NCI-H2107 treated with DMSO at 0.1 percent for 48 hours (cell line): ENCODE measurements around the gene PPM1H.
"Not testable (repeated sequence)": the region's sequence is repeated elsewhere in the genome, so short reads cannot be mapped to it uniquely, and the experiment has no call there.

Source experiments
- DNase-seq: peaks from one replicate; lab custom pipeline; 2025; ENCODE audit not compliant: unreplicated experiment; lab: John Stamatoyannopoulos, UW

Gene PPM1H

DNA sequence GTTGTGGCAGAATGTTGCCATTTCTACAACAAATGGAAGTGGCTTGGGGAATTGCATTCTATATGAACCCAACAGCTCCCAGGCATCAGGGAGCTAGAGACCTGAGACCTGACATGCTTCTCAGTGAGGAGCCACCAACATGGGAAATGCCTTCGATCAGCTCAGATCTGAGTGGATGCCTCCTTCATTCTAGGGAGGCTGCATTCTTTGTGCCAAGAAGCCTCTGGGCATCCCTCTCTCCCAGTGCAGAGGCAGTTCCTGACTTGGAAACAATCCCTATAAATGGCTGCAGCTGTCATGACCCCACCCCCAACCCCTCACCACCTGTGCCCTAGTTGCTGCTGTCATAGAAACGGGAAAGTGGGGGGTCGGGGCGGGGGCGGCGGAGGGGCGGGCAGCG is 196.3 kb downstream of the PPM1H start:
- DNase-seq, result no peak

DNA sequence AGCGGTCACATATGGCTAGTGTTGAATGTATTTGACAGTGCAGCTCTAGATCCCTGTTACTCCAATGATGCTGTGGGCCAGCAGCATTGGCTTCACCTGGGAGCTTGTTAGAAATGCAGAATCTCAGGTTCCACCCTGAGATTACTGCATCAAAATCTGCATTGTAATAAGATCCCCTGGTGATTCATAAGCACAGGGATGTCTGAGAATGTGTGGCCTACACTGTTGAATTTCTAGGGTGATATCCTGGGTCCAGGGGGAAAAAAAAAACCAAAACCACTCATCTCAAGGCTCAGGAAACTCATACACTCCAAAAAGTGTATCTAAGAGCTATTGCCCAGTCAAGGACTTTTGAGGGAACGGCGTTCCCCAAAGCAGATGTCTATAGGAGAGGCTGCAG is 196.8 kb downstream of the PPM1H start:
- no peak for DNase-seq

GRCh38 chr12:62737615-62738014 is 197.3 kb downstream of the PPM1H start:
- no peak for DNase-seq

GRCh38 chr12:62737188-62737587 is 197.8 kb downstream of the PPM1H start:
- no peak for DNase-seq

DNA sequence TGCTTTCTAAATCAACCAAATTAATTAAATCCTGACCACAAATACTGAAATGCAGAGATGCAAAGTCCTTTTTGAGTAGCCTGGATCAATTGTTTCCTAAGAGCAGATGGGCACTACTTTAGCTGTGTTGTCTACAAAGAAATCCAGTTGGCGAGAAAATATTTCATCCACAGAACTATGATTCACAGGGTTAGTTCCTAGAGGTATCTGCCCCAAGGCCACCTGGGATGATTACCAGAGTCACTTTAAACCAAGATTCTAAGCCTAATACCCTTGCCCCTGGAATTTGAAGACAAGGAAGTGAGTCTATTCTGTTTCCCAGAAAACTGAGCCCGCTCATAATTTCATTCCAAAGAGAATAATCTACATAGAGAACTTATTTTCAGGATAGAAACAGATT is 198.4 kb downstream of the PPM1H start:
- DNase-seq, result no peak

- DNase-seq, result no peak
Observed at GRCh38 chr12:62732861-62733427, 202.0 kb downstream of the PPM1H start.

- DNase-seq, result no peak
Observed at GRCh38 chr12:62731055-62731820, 203.7 kb downstream of the PPM1H start.

GRCh38 chr12:62730649-62731048 is 204.3 kb downstream of the PPM1H start:
- no peak for DNase-seq

- not testable (repeated sequence) for DNase-seq
Observed at GRCh38 chr12:62729579-62730544, 205.1 kb downstream of the PPM1H start.

DNA sequence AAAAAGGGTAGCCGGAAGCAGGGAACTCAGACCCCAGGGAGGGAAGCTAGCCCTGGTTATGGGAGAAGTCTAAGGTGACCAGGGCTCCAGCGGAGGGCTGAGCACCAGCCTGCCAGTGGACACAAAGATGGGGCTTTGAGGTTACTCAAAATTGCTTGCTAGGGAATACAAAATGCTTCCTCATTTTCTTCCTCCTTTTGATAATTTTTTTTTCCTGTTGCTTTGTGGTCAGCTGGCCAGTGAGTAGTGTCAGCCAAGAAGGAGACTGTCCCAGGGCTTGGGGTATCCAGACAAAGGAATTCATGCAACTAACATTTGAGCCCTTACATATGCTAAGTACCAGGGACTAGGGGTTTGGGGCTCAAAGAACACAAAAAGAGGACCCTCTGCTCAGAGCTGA is 206.2 kb downstream of the PPM1H start:
- DNase-seq, result no peak

- DNase-seq, result no peak
Observed at GRCh38 chr12:62726471-62726980, 208.4 kb downstream of the PPM1H start.

GRCh38 chr12:62725781-62726180 is 209.2 kb downstream of the PPM1H start:
- no peak for DNase-seq

- no peak for DNase-seq
Observed at GRCh38 chr12:62724947-62725451, 210.0 kb downstream of the PPM1H start.

- DNase-seq, result no peak
Observed at GRCh38 chr12:62724285-62724684, 210.7 kb downstream of the PPM1H start.

DNA sequence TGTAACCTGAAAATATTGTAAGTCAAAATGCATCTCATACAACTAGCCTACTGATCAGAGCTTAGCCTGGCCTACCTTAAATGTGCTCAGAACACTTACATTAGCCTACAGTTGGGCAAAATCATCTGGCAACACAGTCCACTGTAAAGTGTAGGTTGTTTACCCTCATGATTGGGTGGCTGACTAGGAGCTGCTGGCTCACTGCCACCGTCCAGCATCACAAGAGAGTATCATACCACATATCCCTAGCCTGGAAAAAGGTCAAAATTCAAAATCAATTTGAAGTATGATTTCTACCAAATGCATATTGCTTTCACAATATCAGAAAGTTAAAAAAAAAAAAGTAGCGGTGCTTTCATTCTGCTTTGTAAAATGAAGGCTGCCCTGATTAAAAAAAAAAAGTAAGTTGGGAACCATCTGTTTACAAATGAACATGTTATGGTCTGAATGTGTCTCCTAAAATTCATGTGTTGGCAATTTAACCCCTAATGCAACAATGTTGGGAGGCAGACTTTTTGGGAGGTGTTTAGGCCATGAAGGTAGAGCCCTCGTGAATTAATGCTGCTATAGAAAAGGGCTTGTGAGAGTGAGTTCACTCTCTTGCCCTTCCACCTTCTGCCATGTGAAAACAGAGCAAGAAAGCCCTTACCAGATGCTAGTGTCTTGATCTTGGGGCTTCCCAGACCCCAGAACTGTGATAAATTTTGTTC is 211.8 kb downstream of the PPM1H start:
- no peak for DNase-seq

- peak; percentile 95 for DNase-seq
Observed at GRCh38 chr12:62720661-62721330, 214.2 kb downstream of the PPM1H start.

DNA sequence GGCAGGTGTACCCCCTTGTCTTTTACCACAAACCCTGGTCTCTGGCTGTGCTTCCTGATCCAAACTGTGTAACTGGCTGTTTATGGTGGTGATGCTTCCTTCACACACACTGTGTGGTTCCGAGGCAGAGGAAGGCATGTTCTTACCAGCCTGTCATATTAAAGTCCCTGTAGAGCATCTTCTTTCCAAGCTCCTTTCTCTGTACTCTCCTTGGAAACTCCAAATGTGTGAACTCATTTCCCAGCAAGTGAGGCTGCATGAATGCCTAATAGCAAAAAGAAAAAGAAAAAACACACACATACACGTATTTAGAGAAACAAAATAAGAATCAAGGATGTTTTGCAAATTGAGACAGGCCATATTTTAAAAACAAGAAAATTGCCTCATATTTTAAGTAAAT is 214.9 kb downstream of the PPM1H start:
- no peak for DNase-seq

GRCh38 chr12:62718762-62719426 is 216.1 kb downstream of the PPM1H start:
- no peak for DNase-seq

DNA sequence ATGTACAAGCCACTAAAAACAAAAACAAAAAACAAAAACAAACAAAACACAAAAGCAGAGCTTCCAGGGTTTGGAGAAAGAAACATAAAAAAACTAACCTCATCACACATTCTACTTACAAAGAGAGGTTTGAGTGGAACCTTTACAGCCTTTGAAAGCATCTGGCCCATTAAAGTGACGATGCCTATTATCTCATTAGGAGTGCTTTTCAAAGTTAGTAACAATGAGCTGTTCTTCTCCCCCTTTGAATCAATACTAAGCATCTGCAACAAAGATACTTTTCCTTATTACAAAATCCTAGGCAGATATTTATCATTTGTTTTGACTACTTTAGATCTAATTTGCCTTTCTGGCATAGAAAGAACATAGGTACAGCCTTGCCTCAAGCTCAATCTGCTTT is 217.3 kb downstream of the PPM1H start:
- peak; percentile 80 for DNase-seq
